Keratinocyte (primary cell): ENCODE data around the gene PAFAH1B2. TPM values are rescaled to one million over a fixed set of nuclear protein-coding genes. Genes with fewer than 3 reads are reported as not detected.

Experiments
- DNase-seq: peaks from one replicate; pipeline ENCODE4 v3.0.0-alpha.2; 2011; ENCODE audit warnings: low read depth, missing footprints, low spot score
- FAIRE-seq: peaks from 2 replicates; lab custom pipeline; 2011; peaks lifted over from hg19 to GRCh38; lab: Jason Lieb, UNC
- H2AFZ ChIP-seq: 2 replicates; pipeline ENCODE4 v1.6.0; 2012; ENCODE audit warnings: low read length, control low read depth, inconsistent platforms; ENCODE audit not compliant: control insufficient read depth
- H3K27ac ChIP-seq: 2 replicates; pipeline ENCODE4 v1.5.1; 2011; ENCODE audit warnings: low read length; ENCODE audit not compliant: control insufficient read depth, insufficient read depth
- H3K27me3 ChIP-seq: 3 replicates; pipeline ENCODE4 v1.6.0; 2011; ENCODE audit warnings: low read length; ENCODE audit not compliant: control insufficient read depth, insufficient read depth; ENCODE audit errors: extremely low read depth
- H3K36me3 ChIP-seq, 2 experiments: 2 replicates in 1 of 2; 3 replicates in 1 of 2; pipeline ENCODE4 v1.5.1; 2011; ENCODE audit warnings: low read length in 2 of 2, mild to moderate bottlenecking in 1 of 2; ENCODE audit not compliant: control insufficient read depth in 2 of 2, insufficient read depth in 2 of 2; ENCODE audit errors: extremely low read depth in 1 of 2
- H3K4me1 ChIP-seq: 3 replicates; pipeline ENCODE4 v1.5.1; 2011; ENCODE audit warnings: low read length; ENCODE audit not compliant: control insufficient read depth, insufficient read depth; ENCODE audit errors: extremely low read depth
- H3K4me2 ChIP-seq: 3 replicates; pipeline ENCODE4 v1.6.0; 2011; ENCODE audit warnings: low read depth, low read length; ENCODE audit not compliant: control insufficient read depth, insufficient read depth; ENCODE audit errors: extremely low read depth
- H3K4me3 ChIP-seq, 3 experiments: fragments of 200-600 bp in 1 of 3; sonication (generic) in 1 of 3; 2 replicates in 2 of 3; 3 replicates in 1 of 3; pipeline ENCODE4 v1.5.1; 2011 to 2016; ENCODE audit warnings: low read length in 3 of 3, mild to moderate bottlenecking in 3 of 3, control low read depth in 2 of 3, inconsistent platforms in 1 of 3, low read depth in 1 of 3, mixed read lengths in 1 of 3, mixed run types in 1 of 3, moderate library complexity in 1 of 3; ENCODE audit not compliant: control insufficient read depth in 2 of 3, insufficient read depth in 2 of 3; ENCODE audit errors: extremely low read depth in 1 of 3
- H3K79me2 ChIP-seq: 2 replicates; pipeline ENCODE4 v1.6.0; 2012; ENCODE audit warnings: low read length; ENCODE audit not compliant: control insufficient read depth, insufficient read depth
- H3K9ac ChIP-seq: 3 replicates; pipeline ENCODE4 v1.6.0; 2011; ENCODE audit warnings: low read length; ENCODE audit not compliant: control insufficient read depth, insufficient read depth; ENCODE audit errors: extremely low read depth
- H3K9me1 ChIP-seq: 3 replicates; pipeline ENCODE4 v1.6.0; 2011; ENCODE audit warnings: low read length; ENCODE audit not compliant: control insufficient read depth, insufficient read depth; ENCODE audit errors: extremely low read depth
- H3K9me3 ChIP-seq: 2 replicates; pipeline ENCODE4 v1.5.1; 2012; ENCODE audit warnings: low read depth, low read length; ENCODE audit not compliant: control insufficient read depth
- H4K20me1 ChIP-seq: 3 replicates; pipeline ENCODE4 v1.6.0; 2011; ENCODE audit warnings: low read length; ENCODE audit not compliant: control insufficient read depth, insufficient read depth; ENCODE audit errors: extremely low read depth
- EZH2 ChIP-seq: IDR thresholded peaks from one replicate; pipeline ENCODE4 v1.6.1; 2012; ENCODE audit warnings: inconsistent platforms, mild to moderate bottlenecking, low read length, moderate library complexity
- dilution Hi-C: fragments of 300-500 bp; cut with MboI; formaldehyde crosslinking; loops from one replicate; pipeline ENCODE4 v1.7.0; 2020; ENCODE audit warnings: low sequenced_read_pairs; ENCODE audit not compliant: extremely low pct_ligation_motif_present
- polyA plus RNA-seq, 5 experiments: library from polyadenylated mRNA; depleted of rRNA in 3 of 5; stranded (reverse) in 3 of 5; stranded (forward) in 1 of 5; unstranded in 1 of 5; fragments of >200 nt; gene quantifications; 1 replicate in 1 of 5; 2 replicates in 3 of 5; 3 replicates in 1 of 5; pipeline versions ENCODE4 v1.2.1 to v1.2.3, GENCODE V29; 2011 to 2012; ENCODE audit warnings: missing spikeins in 2 of 5, low read depth in 1 of 5, low replicate concordance in 1 of 5
- TF ChIP-seq, protein P1 (sequence below), 3 experiments: IDR thresholded peaks in 1 of 3; conservative IDR thresholded peaks in 1 of 3; optimal IDR thresholded peaks in 1 of 3; 2 replicates in 2 of 3; 3 replicates in 1 of 3; pipeline versions ENCODE3 to v1.5.1; 2011; ENCODE audit warnings: low read length in 3 of 3, mild to moderate bottlenecking in 3 of 3, moderate library complexity in 2 of 3, control low read depth in 1 of 3, inconsistent platforms in 1 of 3; ENCODE audit not compliant: insufficient read depth in 2 of 3; ENCODE audit errors: extremely low read depth in 1 of 3

PAFAH1B2 gene
- polyA plus RNA-seq, 1 donor (not counting 4 experiments of a cell fraction or from before 2014, with no cell fraction given): 76.4 TPM

- Histone ChIP-seq H3K9ac (no peak overlapping the region), H3K9me3 (no peaks in the 10 kb centered on the region), H3K36me3 (peaks cover 7 to 9% of the 10 kb centered on the region in 2 experiments), H2AFZ (no peak overlapping the region), H3K4me3 (no peak overlapping the region), H3K9me1 (no peaks in the 10 kb centered on the region), H3K27me3 (no peaks in the 10 kb centered on the region), H3K4me1 (peaks cover 8% of the 10 kb centered on the region), H3K27ac (no peak overlapping the region), H3K4me2 (no peak overlapping the region), H4K20me1 (no peaks in the 10 kb centered on the region), H3K79me2 (no peaks in the 10 kb centered on the region)
- FAIRE-seq (no peak), DNase-seq (no peak)
- no peak for TF ChIP-seq EZH2
- TF ChIP-seq, protein P1, sequence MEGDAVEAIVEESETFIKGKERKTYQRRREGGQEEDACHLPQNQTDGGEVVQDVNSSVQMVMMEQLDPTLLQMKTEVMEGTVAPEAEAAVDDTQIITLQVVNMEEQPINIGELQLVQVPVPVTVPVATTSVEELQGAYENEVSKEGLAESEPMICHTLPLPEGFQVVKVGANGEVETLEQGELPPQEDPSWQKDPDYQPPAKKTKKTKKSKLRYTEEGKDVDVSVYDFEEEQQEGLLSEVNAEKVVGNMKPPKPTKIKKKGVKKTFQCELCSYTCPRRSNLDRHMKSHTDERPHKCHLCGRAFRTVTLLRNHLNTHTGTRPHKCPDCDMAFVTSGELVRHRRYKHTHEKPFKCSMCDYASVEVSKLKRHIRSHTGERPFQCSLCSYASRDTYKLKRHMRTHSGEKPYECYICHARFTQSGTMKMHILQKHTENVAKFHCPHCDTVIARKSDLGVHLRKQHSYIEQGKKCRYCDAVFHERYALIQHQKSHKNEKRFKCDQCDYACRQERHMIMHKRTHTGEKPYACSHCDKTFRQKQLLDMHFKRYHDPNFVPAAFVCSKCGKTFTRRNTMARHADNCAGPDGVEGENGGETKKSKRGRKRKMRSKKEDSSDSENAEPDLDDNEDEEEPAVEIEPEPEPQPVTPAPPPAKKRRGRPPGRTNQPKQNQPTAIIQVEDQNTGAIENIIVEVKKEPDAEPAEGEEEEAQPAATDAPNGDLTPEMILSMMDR (optimal IDR thresholded peaks at IDR 0.05 in 1 of 3, IDR thresholded peaks at IDR 0.05 in 1 of 3, conservative IDR thresholded peaks at IDR 0.05 in 1 of 3; ENCODE audit: extremely low read depth in 1 of 3, insufficient read depth in 2 of 3, low read length in 3 of 3): no peak
- dilution Hi-C loops: no loop called here
These were observed 58.4 kb downstream of the PAFAH1B2 start for GRCh38 chr11:117202386-117203068.

- Histone ChIP-seq H3K4me3 (no peak overlapping the region), H3K27me3 (no peaks in the 10 kb centered on the region), H3K9me3 (no peaks in the 10 kb centered on the region), H3K9me1 (no peaks in the 10 kb centered on the region), H2AFZ (no peak overlapping the region), H4K20me1 (no peaks in the 10 kb centered on the region), H3K4me1 (peaks cover 8% of the 10 kb centered on the region), H3K4me2 (no peak overlapping the region), H3K79me2 (no peaks in the 10 kb centered on the region), H3K27ac (no peak overlapping the region), H3K9ac (no peak overlapping the region), H3K36me3 (peaks cover 7 to 9% of the 10 kb centered on the region in 2 experiments)
- TF ChIP-seq, protein P1 (optimal IDR thresholded peaks at IDR 0.05 in 1 of 3, IDR thresholded peaks at IDR 0.05 in 1 of 3, conservative IDR thresholded peaks at IDR 0.05 in 1 of 3; ENCODE audit: extremely low read depth in 1 of 3, insufficient read depth in 2 of 3, low read length in 3 of 3): no peak
- TF ChIP-seq EZH2: no peak
- no peak for DNase-seq
- dilution Hi-C loops: no loop called here
- FAIRE-seq: no peak
These were observed 59.0 kb downstream of the PAFAH1B2 start for GRCh38 chr11:117203069-117203407.
